ENCODE data around the gene BCAR3. TPM values are rescaled to one million over a fixed set of nuclear protein-coding genes. Genes with fewer than 3 reads are reported as not detected.

BCAR3 gene
- total and polyA plus RNA-seq, 2 of the 4 experiments (the other 2 are of a cell fraction): 41.4 to 46.4 TPM

DNA sequence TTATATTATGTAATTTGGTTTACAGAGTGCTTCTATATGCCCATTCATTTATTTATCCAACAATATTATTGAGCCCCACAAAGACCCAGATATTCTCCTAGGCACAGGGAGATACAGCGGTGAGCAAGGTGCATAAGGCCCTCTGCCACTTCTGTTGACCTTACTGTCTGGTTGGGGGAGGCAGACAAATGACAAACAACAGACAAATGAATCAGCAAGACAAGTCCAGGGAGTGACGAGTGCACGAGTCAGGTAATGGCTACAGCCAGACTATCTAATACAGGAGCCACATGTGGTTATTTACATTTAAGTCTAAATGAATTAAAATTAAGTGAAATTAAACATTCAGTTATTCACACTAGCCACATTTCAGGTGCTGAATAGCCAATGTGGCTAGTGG lies 22.0 kb upstream of the BCAR3 start:
- H3K4me2 ChIP-seq (ENCODE audit: low read depth, low read length): no peak overlapping the region
- ChIA-PET POLR2A (ENCODE audit: unreplicated experiment) (no interaction called here), CTCF (interaction anchor here (0.6 kb wide), 1 partner anchor 629 kb away, joined by 3 read pairs; no protein-coding TSS in a partner anchor)
- H3K56ac ChIP-seq (ENCODE audit: extremely low read depth, insufficient read depth, low read length): no peak overlapping the region
- peak overlapping the region; percentile 62 for H4K91ac ChIP-seq (ENCODE audit: insufficient read depth, low read depth, low read length)
- no peaks in the 10 kb centered on the region for H4K20me1 ChIP-seq (ENCODE audit: insufficient read depth, low read length)
- peaks cover 8 to 16% of the 10 kb centered on the region in 2 experiments; a peak in 2 of 4 replicates for H3K79me1 ChIP-seq (ENCODE audit: low read depth in 1 of 2, low read length in 2 of 2)
- DNase-seq (peak; percentile 33), ATAC-seq (ENCODE audit: low read depth) (no peak)
- intact Hi-C loops (cut with micrococcal nuclease) (no loop called here), dilution Hi-C loops (cut with HindIII; ENCODE audit: low sequenced_read_pairs, unreplicated experiment) (no loop called here), in situ Hi-C loops (cut with MboI; ENCODE audit: low sequenced_read_pairs) (no loop called here)
- no peak overlapping the region for H2AK9ac ChIP-seq (replicated peaks; ENCODE audit: low read depth, low read length, poor library complexity)
- H3K14ac ChIP-seq (replicated peaks; ENCODE audit: low read depth, low read length): 0 out of 2 replicates have a peak overlapping the region, but pooled peaks have one; percentile 25
- peak overlapping the region; percentile 72 for H2BK20ac ChIP-seq (ENCODE audit: low read depth, low read length)
- peak overlapping the region; percentile 75 for H3K4ac ChIP-seq (ENCODE audit: low read depth, low read length)
- TF ChIP-seq, protein P1, sequence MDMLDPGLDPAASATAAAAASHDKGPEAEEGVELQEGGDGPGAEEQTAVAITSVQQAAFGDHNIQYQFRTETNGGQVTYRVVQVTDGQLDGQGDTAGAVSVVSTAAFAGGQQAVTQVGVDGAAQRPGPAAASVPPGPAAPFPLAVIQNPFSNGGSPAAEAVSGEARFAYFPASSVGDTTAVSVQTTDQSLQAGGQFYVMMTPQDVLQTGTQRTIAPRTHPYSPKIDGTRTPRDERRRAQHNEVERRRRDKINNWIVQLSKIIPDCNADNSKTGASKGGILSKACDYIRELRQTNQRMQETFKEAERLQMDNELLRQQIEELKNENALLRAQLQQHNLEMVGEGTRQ (IDR thresholded peaks at IDR 0.05; ENCODE audit: low read depth, low read length): no peak
- TF ChIP-seq POLR2A (IDR thresholded peaks at IDR 0.05; ENCODE audit: low read depth, low read length): no peak
- no peak for TF ChIP-seq MAFK (IDR thresholded peaks at IDR 0.05; ENCODE audit: low read depth, low read length)
- 0 out of 2 replicates have a peak, but pooled peaks have one; percentile 6 for TF ChIP-seq BHLHE40 (IDR thresholded peaks at IDR 0.05; ENCODE audit: low read depth, low read length)
- no peak for TF ChIP-seq ELK1 (IDR thresholded peaks at IDR 0.05; ENCODE audit: borderline replicate concordance, low read depth, low read length)
- TF ChIP-seq CTCF (conservative IDR thresholded peaks at IDR 0.05; ENCODE audit: low read depth, low read length): no peak
- TF ChIP-seq RAD21 (IDR thresholded peaks at IDR 0.05; ENCODE audit: low read length): no peak
- no peak for TF ChIP-seq MXI1 (IDR thresholded peaks at IDR 0.05; ENCODE audit: borderline replicate concordance, low read depth, low read length)
- peaks cover 27% of the 10 kb centered on the region for H3K9me1 ChIP-seq (ENCODE audit: insufficient read depth, low read length)
- no TSS peak for BruUV-seq (replicated peaks)
- H3K18ac ChIP-seq (ENCODE audit: low read depth, low read length): peak overlapping the region; percentile 23; the same call in 1 of the 2 replicates
- no peak overlapping the region for H3K9ac ChIP-seq (ENCODE audit: low read depth, low read length)
- H3K9me3 ChIP-seq (ENCODE audit: control insufficient read depth, insufficient read depth, low read length): no peaks in the 10 kb centered on the region
- peak overlapping the region; percentile 51; the same call in 2 of the 3 replicates for H2BK15ac ChIP-seq (ENCODE audit: low read depth, low read length)
- H3K27ac ChIP-seq (ENCODE audit: insufficient read depth, low read length): no peak overlapping the region
- no peak overlapping the region for H3K4me3 ChIP-seq (ENCODE audit: insufficient read depth, low read depth, low read length)
- H2BK5ac ChIP-seq (ENCODE audit: low read depth, low read length, poor library complexity, severe bottlenecking): peak overlapping the region; percentile 53
- no peaks in the 10 kb centered on the region for H3K27me3 ChIP-seq (ENCODE audit: control insufficient read depth, insufficient read depth, low read length)
- no peak overlapping the region for H3K23ac ChIP-seq (ENCODE audit: low read depth, low read length)
- no peak overlapping the region for H4K5ac ChIP-seq (ENCODE audit: low read depth, low read length)
- H3K36me3 ChIP-seq (ENCODE audit: control insufficient read depth, insufficient read depth, low read length): no peaks in the 10 kb centered on the region
- peak overlapping the region; percentile 94 for H2AK5ac ChIP-seq (ENCODE audit: low read depth, low read length)
- H2AFZ ChIP-seq (replicated peaks; ENCODE audit: low read length, poor library complexity): no peak overlapping the region
- H3K4me1 ChIP-seq (ENCODE audit: control insufficient read depth, insufficient read depth, low read length): peaks cover 20% of the 10 kb centered on the region
- peak overlapping the region; percentile 65 for H2BK120ac ChIP-seq (ENCODE audit: low read depth, low read length)
- WGBS, 2 experiments (ENCODE audit: extremely low coverage in 2 of 2, insufficient read length in 1 of 2): no CpG with 5 or more reads among the region's 3 CpGs
- H4K8ac ChIP-seq (ENCODE audit: low read depth in 2 of 2, low read length in 2 of 2): peak overlapping the region in 1 of 2 experiments; percentile 24; a peak in 2 of 4 replicates

Measured in IMR-90 (cell line).